Naive thymus-derived CD4-positive, alpha-beta T cell (primary cell): ENCODE results near the gene USP3. TPM values are rescaled to one million over a fixed set of nuclear protein-coding genes. Genes with fewer than 3 reads are reported as not detected.

Experiments used
- ATAC-seq: fragments of 150-1000 bp; cut with Tn5 transposase; 2 replicates; pipeline ENCODE4 v1.10.0; 2021; ENCODE audit warnings: mild to moderate bottlenecking, moderate library complexity
- CTCF ChIA-PET: fragments of 350-600 bp; sonication (Branson Sonifier 250); formaldehyde crosslinking; loops from one replicate; lab custom pipeline; 2021; ENCODE audit warnings: antibody characterized with exemption; lab: Charles Lee
- POLR2A ChIA-PET: fragments of 350-600 bp; sonication (Branson Sonifier 250); formaldehyde crosslinking; loops from one replicate; lab custom pipeline; 2021; ENCODE audit warnings: antibody characterized with exemption, inconsistent platforms; lab: Charles Lee
- DNase-seq, 9 donors: peaks; one replicate each; pipeline versions ENCODE4 v3.0.0 to v3.0.0-alpha.2; 2020 to 2022; ENCODE audit warnings: mixed read lengths in 1 of 9
- H3K27ac ChIP-seq: one replicate; pipeline ENCODE4 v1.7.0; 2013; ENCODE audit warnings: mild to moderate bottlenecking, low read depth, low read length, moderate library complexity
- H3K27me3 ChIP-seq, 2 donors: one replicate each; pipeline ENCODE4 v1.7.0; 2013; ENCODE audit warnings: low read length in 2 of 2, mild to moderate bottlenecking in 2 of 2, moderate library complexity in 2 of 2; ENCODE audit not compliant: control insufficient read depth in 2 of 2, insufficient read depth in 2 of 2
- H3K36me3 ChIP-seq, 3 experiments: 1 replicate in 2 of 3; 2 replicates in 1 of 3; pipeline ENCODE4 v1.7.0; 2013; ENCODE audit warnings: low read length in 3 of 3, mild to moderate bottlenecking in 3 of 3, moderate library complexity in 1 of 3; ENCODE audit not compliant: insufficient read depth in 3 of 3, control insufficient read depth in 2 of 3
- H3K4me1 ChIP-seq, 2 donors: one replicate each; pipeline ENCODE4 v1.7.0; 2013; ENCODE audit warnings: low read length in 2 of 2, mild to moderate bottlenecking in 2 of 2, moderate library complexity in 1 of 2; ENCODE audit not compliant: control insufficient read depth in 2 of 2, insufficient read depth in 2 of 2
- H3K4me3 ChIP-seq: 2 replicates; pipeline ENCODE4 v1.7.0; 2013; ENCODE audit warnings: mild to moderate bottlenecking, low read length
- H3K9me3 ChIP-seq, 3 experiments: 1 replicate in 2 of 3; 2 replicates in 1 of 3; pipeline ENCODE4 v1.7.0; 2013; ENCODE audit warnings: low read length in 3 of 3; ENCODE audit not compliant: control insufficient read depth in 2 of 3
- H3K27ac Mint-ChIP-seq, 9 donors: one replicate each; pipeline ENCODE4 v1.8.0; 2020 to 2022; ENCODE audit warnings: mixed read lengths in 9 of 9, mild to moderate bottlenecking in 8 of 9, moderate library complexity in 5 of 9, inconsistent platforms in 2 of 9
- H3K27me3 Mint-ChIP-seq, 5 donors: one replicate each; pipeline ENCODE4 v1.8.0; 2021 to 2022; ENCODE audit warnings: mixed read lengths in 5 of 5, mild to moderate bottlenecking in 1 of 5
- H3K36me3 Mint-ChIP-seq, 5 donors: one replicate each; pipeline ENCODE4 v1.8.0; 2020 to 2022; ENCODE audit warnings: mixed read lengths in 5 of 5, mild to moderate bottlenecking in 3 of 5, inconsistent platforms in 1 of 5
- H3K4me1 Mint-ChIP-seq, 7 donors: one replicate each; pipeline ENCODE4 v1.8.0; 2020 to 2022; ENCODE audit warnings: mixed read lengths in 7 of 7, mild to moderate bottlenecking in 3 of 7, inconsistent platforms in 1 of 7
- H3K4me3 Mint-ChIP-seq, 10 donors: one replicate each; pipeline ENCODE4 v1.8.0; 2020 to 2022; ENCODE audit warnings: mild to moderate bottlenecking in 10 of 10, mixed read lengths in 10 of 10, moderate library complexity in 6 of 10, inconsistent platforms in 2 of 10
- H3K9me3 Mint-ChIP-seq, 11 donors: one replicate each; pipeline ENCODE4 v1.8.0; 2020 to 2022; ENCODE audit warnings: mixed read lengths in 11 of 11, mild to moderate bottlenecking in 4 of 11, inconsistent platforms in 1 of 11, moderate library complexity in 1 of 11
- intact Hi-C, 2 donors: fragments of 100-400 bp; cut with micrococcal nuclease; formaldehyde crosslinking; loops; one replicate each; pipeline ENCODE4 v1.15.1; 2023
- polyA plus RNA-seq, 2 donors: library from polyadenylated mRNA; unstranded; fragments of 300-500 nt; fragmentation: Illumina TruSeq; gene quantifications; one replicate each; pipeline ENCODE4 v1.2.3, GENCODE V29; 2021
- total RNA-seq, 6 experiments: library from RNA in 5 of 6; stranded (reverse) in 5 of 6; gene quantifications; 1 replicate in 5 of 6; 2 replicates in 1 of 6; pipeline ENCODE4 v1.2.3 and lab custom pipeline; 2021 to 2026

USP3 gene
- total and polyA plus RNA-seq, 7 experiments from 2014 or later = 53.3 to 288 (median 140) TPM

GRCh38 chr15:63597821-63598220, 93.4 kb downstream of the USP3 start:
- no peaks in the 10 kb centered on the region for H3K27me3 ChIP-seq
- no peaks in the 10 kb centered on the region for H3K27me3 Mint-ChIP-seq
- H3K4me1 Mint-ChIP-seq = peaks cover 38 to 76% (median 71%) of the 10 kb centered on the region in 7 donors
- H3K4me1 ChIP-seq = peaks cover 19% of the 10 kb centered on the region in 2 donors
- H3K36me3 ChIP-seq = no peaks in the 10 kb centered on the region
- peaks cover 3 to 29% (median 15%) of the 10 kb centered on the region in 5 donors for H3K36me3 Mint-ChIP-seq
- DNase-seq (no peak), ATAC-seq (no peak)
- no peak overlapping the region for H3K27ac ChIP-seq
- CTCF ChIA-PET = interaction anchor here (6.5 kb wide), 1 partner anchor 133 kb away, joined by 40 read pairs; no protein-coding TSS in a partner anchor
- intact Hi-C loops = loop anchor here (2.0 to 10.0 kb wide), 2 partner anchors 309 to 313 kb away; no protein-coding TSS in a partner anchor
- H3K4me3 Mint-ChIP-seq = peak overlapping the region in 1 of 10 donors; percentile 93
- H3K9me3 Mint-ChIP-seq = peaks cover 0 to 4% (median 0%) of the 10 kb centered on the region in 11 donors
- peak overlapping the region in 4 of 9 donors; percentile 71 to 93 (median 84) for H3K27ac Mint-ChIP-seq
- POLR2A ChIA-PET = interaction anchor here (3.7 to 5.0 kb wide), 2 partner anchors 8 to 92 kb away, joined by 19 to 65 read pairs; partner anchors contain the start of gene USP3
- no peak overlapping the region for H3K4me3 ChIP-seq
- H3K9me3 ChIP-seq = no peaks in the 10 kb centered on the region

GRCh38 chr15:63598473-63599400, 94.3 kb downstream of the USP3 start:
- no peak for DNase-seq
- POLR2A ChIA-PET = interaction anchor here (0.9 to 5.0 kb wide), 12 partner anchors 9 to 495 kb away, joined by 3 to 65 read pairs (median 6); partner anchors contain the start of genes CIAO2A and USP3
- CTCF ChIA-PET = interaction anchor here (1.2 to 6.5 kb wide), 7 partner anchors 11 to 134 kb away, joined by 3 to 40 read pairs (median 5); partner anchors contain the start of gene USP3
- peaks cover 0 to 4% (median 0%) of the 10 kb centered on the region in 11 donors for H3K9me3 Mint-ChIP-seq
- H3K4me1 Mint-ChIP-seq = peaks cover 43 to 74% (median 68%) of the 10 kb centered on the region in 7 donors
- no peaks in the 10 kb centered on the region for H3K27me3 ChIP-seq
- intact Hi-C loops = loop anchor here (1.0 to 10.0 kb wide), 3 partner anchors 132 to 314 kb away; no protein-coding TSS in a partner anchor
- H3K4me1 ChIP-seq = peaks cover 19% of the 10 kb centered on the region in 2 donors
- peak overlapping the region; percentile 76 to 94 (median 90) for H3K27ac Mint-ChIP-seq
- no peaks in the 10 kb centered on the region for H3K36me3 ChIP-seq
- peak overlapping the region; percentile 88 to 99 (median 92) for H3K4me3 Mint-ChIP-seq
- H3K27me3 Mint-ChIP-seq = no peaks in the 10 kb centered on the region
- ATAC-seq = no peak
- peak overlapping the region; percentile 80 for H3K27ac ChIP-seq
- peaks cover 3 to 26% (median 8%) of the 10 kb centered on the region in 5 donors for H3K36me3 Mint-ChIP-seq
- H3K4me3 ChIP-seq = no peak overlapping the region
- H3K9me3 ChIP-seq = no peaks in the 10 kb centered on the region

- intact Hi-C loops = loop anchor here (1.0 to 10.0 kb wide), 3 partner anchors 133 to 315 kb away; no protein-coding TSS in a partner anchor
- Histone ChIP-seq H3K27ac (peak overlapping the region; percentile 80), H3K4me1 (peaks cover 17 to 19% of the 10 kb centered on the region in 2 donors), H3K36me3 (no peaks in the 10 kb centered on the region), H3K4me3 (peak overlapping the region; percentile 95), H3K27me3 (no peaks in the 10 kb centered on the region), H3K9me3 (no peaks in the 10 kb centered on the region)
- peak in 7 of 9 donors; percentile 20 to 41 (median 37) for DNase-seq
- POLR2A ChIA-PET = interaction anchor here (0.8 to 5.0 kb wide), 17 partner anchors 10 to 494 kb away, joined by 3 to 65 read pairs (median 5); partner anchors contain the start of genes CIAO2A and USP3
- Mint-ChIP-seq H3K27ac (peak overlapping the region; percentile 88 to 94 (median 92)), H3K4me1 (peaks cover 42 to 71% (median 66%) of the 10 kb centered on the region in 7 donors), H3K4me3 (peak overlapping the region; percentile 88 to 99 (median 92)), H3K9me3 (peaks cover 0 to 4% (median 0%) of the 10 kb centered on the region in 11 donors), H3K27me3 (no peaks in the 10 kb centered on the region), H3K36me3 (peaks cover 0 to 18% (median 2%) of the 10 kb centered on the region in 5 donors)
- ATAC-seq = no peak
- CTCF ChIA-PET = interaction anchor here (0.6 to 6.5 kb wide), 10 partner anchors 11 to 1681 kb away, joined by 3 to 40 read pairs (median 4); partner anchors contain the start of gene USP3
These were observed 95.1 kb downstream of the USP3 start for GRCh38 chr15:63599401-63600000.

DNA sequence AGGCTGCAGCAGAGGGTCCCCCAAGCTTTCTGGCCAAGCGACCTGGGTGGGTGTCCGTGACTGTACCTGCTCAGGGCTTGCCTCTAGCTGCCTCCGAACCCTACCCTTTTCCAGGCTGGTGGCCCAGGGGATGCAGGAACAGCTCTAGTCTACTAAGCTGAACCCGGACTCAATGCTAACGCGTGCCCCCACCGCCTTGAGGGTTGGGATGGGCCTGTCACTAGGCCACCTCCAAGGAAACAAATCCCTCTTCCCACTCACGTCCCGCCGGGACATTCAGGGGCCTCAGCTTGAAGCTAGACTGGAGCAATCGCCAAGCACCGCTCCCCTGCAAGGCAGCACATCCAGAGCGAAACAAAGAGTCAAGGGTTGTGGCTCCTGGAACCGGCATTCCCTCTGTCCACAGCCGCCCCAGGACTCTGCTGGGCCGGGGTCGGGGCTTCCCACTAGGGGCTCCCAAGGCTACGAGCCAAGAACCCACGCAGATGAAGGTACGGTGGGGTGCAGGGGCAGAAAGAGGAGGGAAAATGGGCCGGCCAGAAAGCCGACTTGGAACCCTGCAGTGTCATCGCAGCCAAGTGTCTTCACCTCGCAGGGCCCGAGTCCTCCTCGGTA, 95.7 kb downstream of the USP3 start:
- no peaks in the 10 kb centered on the region for H3K36me3 ChIP-seq

GRCh38 chr15:63600616-63601025, 96.2 kb downstream of the USP3 start:
- POLR2A ChIA-PET = interaction anchor here (0.6 to 5.0 kb wide), 17 partner anchors 10 to 1117 kb away, joined by 3 to 65 read pairs (median 4); partner anchors contain the start of genes CIAO2A and USP3
- H3K4me3 ChIP-seq = peak overlapping the region; percentile 95
- CTCF ChIA-PET = interaction anchor here (0.5 to 6.5 kb wide), 7 partner anchors 10 to 758 kb away, joined by 3 to 40 read pairs (median 4); partner anchors contain the start of gene USP3

More for the DNA sequence above, 95.7 kb downstream of the USP3 start:
- H3K4me3 Mint-ChIP-seq = peak overlapping the region; percentile 88 to 99 (median 92)
- intact Hi-C loops = loop anchor here (1.0 to 10.0 kb wide), 12 partner anchors 10 to 555 kb away; partner anchors contain the start of genes HERC1 (in 2 of the 2), USP3 (in 2 of the 2), APH1B (in 1 of the 2) and LACTB (in 1 of the 2)
- CTCF ChIA-PET = interaction anchor here (0.5 to 6.5 kb wide), 12 partner anchors 11 to 1681 kb away, joined by 3 to 40 read pairs (median 4); partner anchors contain the start of gene USP3
- H3K27me3 Mint-ChIP-seq = no peaks in the 10 kb centered on the region
- peak; percentile 1 for ATAC-seq
- peaks cover 39 to 70% (median 66%) of the 10 kb centered on the region in 7 donors for H3K4me1 Mint-ChIP-seq
- POLR2A ChIA-PET = interaction anchor here (0.6 to 5.0 kb wide), 21 partner anchors 10 to 1118 kb away, joined by 3 to 65 read pairs (median 4); partner anchors contain the start of genes CIAO2A and USP3
- Histone ChIP-seq H3K9me3 (no peaks in the 10 kb centered on the region), H3K4me3 (peak overlapping the region; percentile 95), H3K27ac (peak overlapping the region; percentile 80), H3K4me1 (peaks cover 17 to 22% of the 10 kb centered on the region in 2 donors), H3K27me3 (no peaks in the 10 kb centered on the region)
- peaks cover 0 to 4% (median 0%) of the 10 kb centered on the region in 11 donors for H3K9me3 Mint-ChIP-seq
- peak in 3 of 9 donors; percentile 17 to 25 (median 25) for DNase-seq
- peaks cover 0 to 13% (median 0%) of the 10 kb centered on the region in 5 donors for H3K36me3 Mint-ChIP-seq
- H3K27ac Mint-ChIP-seq = peak overlapping the region; percentile 88 to 94 (median 92)

More at GRCh38 chr15:63600616-63601025, 96.2 kb downstream of the USP3 start:
- no peaks in the 10 kb centered on the region for H3K27me3 ChIP-seq
- Mint-ChIP-seq H3K27me3 (no peaks in the 10 kb centered on the region), H3K9me3 (peaks cover 0 to 4% (median 0%) of the 10 kb centered on the region in 11 donors), H3K4me3 (peak overlapping the region; percentile 91 to 99 (median 94)), H3K27ac (peak overlapping the region; percentile 90 to 96 (median 93)), H3K4me1 (peaks cover 39 to 70% (median 66%) of the 10 kb centered on the region in 7 donors), H3K36me3 (peaks cover 0 to 9% (median 0%) of the 10 kb centered on the region in 5 donors)
- peaks cover 22 to 27% of the 10 kb centered on the region in 2 donors for H3K4me1 ChIP-seq
- DNase-seq = peak; percentile 85 to 95 (median 90)
- no peaks in the 10 kb centered on the region for H3K9me3 ChIP-seq
- intact Hi-C loops = loop anchor here (1.0 to 10.0 kb wide), 15 partner anchors 10 to 554 kb away; partner anchors contain the start of genes HERC1 (in 2 of the 2), USP3 (in 2 of the 2), APH1B (in 1 of the 2) and LACTB (in 1 of the 2)
- ATAC-seq = peak; percentile 93
- no peaks in the 10 kb centered on the region for H3K36me3 ChIP-seq
- H3K27ac ChIP-seq = peak overlapping the region; percentile 80
